Psoas muscle (tissue), 8 donors: ENCODE measurements around the gene CHST2. TPM values are rescaled to one million over a fixed set of nuclear protein-coding genes. Genes with fewer than 3 reads are reported as not detected.

ENCODE experiments used
- ATAC-seq, 4 donors: fragments of 200-7000 bp; cut with Tn5 transposase; one replicate each; pipeline ENCODE4 v1.9.1; 2020; ENCODE audit warnings: moderate library complexity in 3 of 4, mild to moderate bottlenecking in 2 of 4
- DNase-seq, 2 donors: peaks; one replicate each; pipeline ENCODE4 v3.0.0-alpha.2; 2020
- H3K27ac ChIP-seq: fragments of 200-600 bp; one replicate; pipeline ENCODE4 v1.8.0; 2022
- H3K27me3 ChIP-seq, 3 donors: fragments of 200-600 bp in 1 of 3; one replicate each; pipeline versions ENCODE4 v1.6.1 to v1.8.0; 2013 to 2022; ENCODE audit warnings: low read length in 2 of 3, mild to moderate bottlenecking in 2 of 3, moderate library complexity in 1 of 3; ENCODE audit not compliant: insufficient read depth in 3 of 3
- H3K36me3 ChIP-seq, 2 donors: fragments of 200-600 bp in 1 of 2; one replicate each; pipeline versions ENCODE4 v1.6.1 to v1.8.0; 2013 to 2022; ENCODE audit warnings: low read depth in 1 of 2, mild to moderate bottlenecking in 1 of 2, moderate library complexity in 1 of 2; ENCODE audit not compliant: insufficient read depth in 1 of 2
- H3K4me1 ChIP-seq: fragments of 200-600 bp; one replicate; pipeline ENCODE4 v1.8.0; 2022
- H3K4me3 ChIP-seq: fragments of 200-600 bp; one replicate; pipeline ENCODE4 v1.8.0; 2022; ENCODE audit warnings: mild to moderate bottlenecking
- H3K9me3 ChIP-seq: fragments of 200-600 bp; one replicate; pipeline ENCODE4 v1.8.0; 2022
- WGBS, 3 donors: extraction: QIAGEN DNeasy Blood & Tissue Kit; methylation state at CpG; one replicate each; pipeline versions ENCODE4 v1.1.6 to v1.1.7; 2013; 5-methylcytosine and 5-hydroxymethylcytosine counted together
- intact Hi-C, 2 donors: fragments of 100-400 bp; cut with DNase I; formaldehyde crosslinking; loops; one replicate each; pipeline versions ENCODE4 v1.11.0 to v1.14.2; 2022
- polyA plus RNA-seq, 3 donors: library from polyadenylated mRNA; stranded (reverse); fragments of 200-250 nt; gene quantifications; one replicate each; pipeline ENCODE4 v1.2.3, GENCODE V29; 2013
- total RNA-seq, 4 donors: library from RNA; stranded (reverse); fragmentation: NEBNext Ultra II Directional in 2 of 4; extraction: Animal tissue kit (Norgen Biotek cat#: 25700) in 2 of 4; gene quantifications; one replicate each; pipeline versions ENCODE4 v1.2.1 to v1.2.4, GENCODE V29; 2021 to 2023
- TF ChIP-seq, protein P1 (sequence below): fragments of 200-600 bp; IDR thresholded peaks from one replicate; pipeline ENCODE4 v1.8.0; 2022; ENCODE audit warnings: antibody characterized with exemption
- donor health status: healthy with polysubstance abuse.
- donor health status: DM: no; HTN: no; CAD: no; lungs with moderate emphysema.
- donor health status: Bipolar disorder and iron deficiency.
- donor health status: healthy.
- donor health status: DM: yes; HTN: yes; CAD: no.
- donor health status: DM: no; HTN: no; CAD: no.
- donor health status: DM: no; HTN: no; CAD: no.
- donor health status: DM: yes; HTN: yes; CAD: no.

Gene CHST2
- total and polyA plus RNA-seq, 7 donors, result 0.64 to 2.9 (median 1.8) TPM

DNA sequence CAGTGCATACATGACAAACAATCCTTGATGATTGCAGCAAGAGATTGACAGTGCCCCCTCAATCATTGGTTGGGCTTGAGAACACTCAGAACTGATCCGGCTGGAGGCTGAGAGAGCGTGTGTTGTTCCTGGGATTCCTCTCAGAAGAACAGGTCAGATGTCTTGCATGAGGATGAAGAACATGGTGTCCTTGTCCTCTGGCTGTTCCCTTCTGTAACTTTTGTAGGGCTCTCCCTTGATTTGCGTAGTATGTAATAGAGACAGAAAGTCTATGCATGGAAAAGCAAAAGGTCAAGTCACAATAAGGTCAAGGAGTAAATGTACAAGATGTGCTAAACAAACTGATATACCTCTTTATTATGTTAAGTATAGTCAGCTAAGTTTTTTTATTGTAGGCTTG is 8.2 kb downstream of the CHST2 start:
- Histone ChIP-seq H3K36me3 (no peaks in the 10 kb centered on the region), H3K27me3 (peaks cover 0 to 2% (median 0%) of the 10 kb centered on the region in 3 donors), H3K27ac (no peak overlapping the region), H3K4me3 (no peak overlapping the region), H3K9me3 (no peaks in the 10 kb centered on the region), H3K4me1 (no peaks in the 10 kb centered on the region)
- no peak for ATAC-seq
- WGBS, 3 donors, result 94 to 97% (median 96%) methylated on average over 3 of the region's 3 CpGs
- no peak for DNase-seq
- intact Hi-C loops, result no loop called here
- TF ChIP-seq, protein P1, sequence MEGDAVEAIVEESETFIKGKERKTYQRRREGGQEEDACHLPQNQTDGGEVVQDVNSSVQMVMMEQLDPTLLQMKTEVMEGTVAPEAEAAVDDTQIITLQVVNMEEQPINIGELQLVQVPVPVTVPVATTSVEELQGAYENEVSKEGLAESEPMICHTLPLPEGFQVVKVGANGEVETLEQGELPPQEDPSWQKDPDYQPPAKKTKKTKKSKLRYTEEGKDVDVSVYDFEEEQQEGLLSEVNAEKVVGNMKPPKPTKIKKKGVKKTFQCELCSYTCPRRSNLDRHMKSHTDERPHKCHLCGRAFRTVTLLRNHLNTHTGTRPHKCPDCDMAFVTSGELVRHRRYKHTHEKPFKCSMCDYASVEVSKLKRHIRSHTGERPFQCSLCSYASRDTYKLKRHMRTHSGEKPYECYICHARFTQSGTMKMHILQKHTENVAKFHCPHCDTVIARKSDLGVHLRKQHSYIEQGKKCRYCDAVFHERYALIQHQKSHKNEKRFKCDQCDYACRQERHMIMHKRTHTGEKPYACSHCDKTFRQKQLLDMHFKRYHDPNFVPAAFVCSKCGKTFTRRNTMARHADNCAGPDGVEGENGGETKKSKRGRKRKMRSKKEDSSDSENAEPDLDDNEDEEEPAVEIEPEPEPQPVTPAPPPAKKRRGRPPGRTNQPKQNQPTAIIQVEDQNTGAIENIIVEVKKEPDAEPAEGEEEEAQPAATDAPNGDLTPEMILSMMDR, result no peak

DNA sequence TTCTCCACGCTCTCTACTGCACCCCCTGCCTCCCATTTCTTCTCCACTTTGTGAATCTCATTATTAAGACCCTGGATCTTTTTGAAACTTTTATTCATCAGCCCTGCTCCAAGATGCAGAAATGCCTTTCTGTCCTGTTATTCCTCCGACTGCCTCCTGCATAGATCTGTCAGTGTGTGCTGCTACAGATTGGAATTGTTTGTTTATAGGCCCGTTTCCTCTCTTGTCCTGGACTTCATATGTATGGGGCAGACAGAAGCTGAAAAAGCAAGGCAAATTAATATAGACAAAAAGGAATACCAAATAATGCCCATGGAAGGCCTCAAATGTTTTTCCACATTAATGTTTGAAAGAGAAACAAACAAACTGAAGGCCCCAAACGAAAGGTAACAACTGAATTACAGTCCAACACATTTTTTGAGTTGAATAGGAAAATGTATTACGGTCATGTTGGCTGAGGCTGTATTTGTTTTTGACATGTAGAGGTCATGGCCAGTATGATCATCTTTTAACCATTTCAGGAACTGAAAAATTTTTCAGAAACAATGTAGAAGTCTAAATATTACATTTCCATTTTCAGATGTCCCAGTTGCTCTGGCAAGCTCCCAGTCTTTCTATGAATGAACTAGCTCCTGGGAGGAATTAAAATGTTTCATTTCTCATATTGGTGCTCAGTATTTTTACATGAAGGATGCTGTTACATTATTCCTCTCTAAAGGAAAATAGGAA is 8.8 kb downstream of the CHST2 start:
- TF ChIP-seq, protein P1, result no peak
- intact Hi-C loops, result no loop called here
- H3K9me3 ChIP-seq, result no peaks in the 10 kb centered on the region
- no peak for DNase-seq
- H3K36me3 ChIP-seq, result no peaks in the 10 kb centered on the region
- no peak overlapping the region for H3K27ac ChIP-seq
- no peak for ATAC-seq
- no peak overlapping the region for H3K4me3 ChIP-seq
- 64 to 71% (median 65%) methylated on average over 5 of the region's 5 CpGs for WGBS, 3 donors
- H3K4me1 ChIP-seq, result no peaks in the 10 kb centered on the region
- H3K27me3 ChIP-seq, result peaks cover 0 to 4% (median 0%) of the 10 kb centered on the region in 3 donors

DNA sequence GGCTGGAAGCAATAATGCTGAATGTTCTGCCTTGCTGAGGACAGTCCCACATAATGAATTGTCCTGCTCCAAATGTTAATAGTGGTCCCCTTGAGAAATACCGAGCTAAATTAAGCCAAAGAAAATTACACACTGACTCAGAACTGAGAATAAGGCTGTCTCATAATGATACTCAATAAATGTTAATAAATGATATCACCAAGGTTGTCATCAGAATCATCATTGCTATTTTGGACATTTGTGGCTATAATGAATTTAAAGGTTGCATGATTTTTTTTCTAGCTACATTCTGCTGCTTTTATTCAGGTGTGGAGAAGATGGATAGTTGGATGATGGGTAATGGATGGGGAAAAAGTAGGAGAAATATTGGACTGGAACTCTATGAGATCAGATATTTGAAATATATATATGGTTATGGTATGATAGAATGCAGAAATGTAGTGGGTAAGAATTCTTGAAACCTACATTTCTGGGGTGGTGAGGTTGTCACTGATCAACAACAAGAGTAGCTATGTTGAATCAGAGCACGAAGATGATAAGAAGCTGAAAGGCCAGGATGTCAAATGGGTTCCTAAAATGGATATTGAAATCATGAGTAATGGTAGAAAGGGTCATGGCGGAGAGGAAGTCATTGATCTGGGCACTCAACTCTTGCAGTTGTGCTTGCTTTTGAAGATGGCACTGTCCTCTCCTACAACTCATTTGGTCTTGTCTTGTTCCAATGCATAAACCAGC is 12.8 kb downstream of the CHST2 start:
- DNase-seq (no peak), ATAC-seq (no peak)
- Histone ChIP-seq H3K4me1 (no peaks in the 10 kb centered on the region), H3K27ac (no peak overlapping the region), H3K36me3 (no peaks in the 10 kb centered on the region), H3K9me3 (no peaks in the 10 kb centered on the region), H3K27me3 (peaks cover 0 to 3% (median 2%) of the 10 kb centered on the region in 3 donors), H3K4me3 (no peak overlapping the region)
- 79 to 85% (median 84%) methylated on average over 3 of the region's 3 CpGs for WGBS, 3 donors
- intact Hi-C loops, result no loop called here
- TF ChIP-seq, protein P1, result no peak

DNA sequence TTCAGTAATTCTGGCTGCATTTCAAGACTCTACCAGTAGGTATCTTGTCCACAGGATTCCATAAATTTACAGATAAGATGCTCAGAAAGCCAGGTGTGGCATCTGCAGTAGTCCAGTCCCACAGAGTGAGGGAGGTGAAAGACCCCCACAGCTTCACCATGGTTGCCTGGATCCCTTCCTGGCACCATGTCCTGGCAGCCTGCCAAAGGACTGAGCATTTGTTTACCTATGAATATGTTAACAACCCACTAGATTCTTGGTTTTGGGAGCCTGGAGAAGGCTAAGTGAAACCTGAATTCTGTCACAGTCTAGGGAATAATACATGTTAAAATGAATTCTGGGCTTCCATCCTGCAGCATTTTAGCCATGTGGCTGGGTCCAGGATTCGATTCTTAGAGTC is 14.9 kb downstream of the CHST2 start:
- H3K36me3 ChIP-seq, result no peaks in the 10 kb centered on the region
- DNase-seq (no peak), ATAC-seq (no peak)
- WGBS, 3 donors, result 71 to 82% (median 75%) methylated on average over 1 of the region's 1 CpG
- intact Hi-C loops, result no loop called here
- H3K9me3 ChIP-seq, result no peaks in the 10 kb centered on the region
- H3K4me1 ChIP-seq, result no peaks in the 10 kb centered on the region
- H3K27ac ChIP-seq, result no peak overlapping the region
- H3K27me3 ChIP-seq, result peaks cover 0 to 3% (median 2%) of the 10 kb centered on the region in 3 donors
- TF ChIP-seq, protein P1, result no peak
- no peak overlapping the region for H3K4me3 ChIP-seq
